HG03354 (cell line): ENCODE data around the gene PARVB.

Experiments
- ATAC-seq: cut with Tn5 transposase; IDR thresholded peaks from one replicate; pipeline ENCODE4 v1.9.1; 2021; ENCODE audit warnings: mild to moderate bottlenecking; ENCODE audit not compliant: unreplicated experiment, poor library complexity, severe bottlenecking

The PARVB gene

DNA sequence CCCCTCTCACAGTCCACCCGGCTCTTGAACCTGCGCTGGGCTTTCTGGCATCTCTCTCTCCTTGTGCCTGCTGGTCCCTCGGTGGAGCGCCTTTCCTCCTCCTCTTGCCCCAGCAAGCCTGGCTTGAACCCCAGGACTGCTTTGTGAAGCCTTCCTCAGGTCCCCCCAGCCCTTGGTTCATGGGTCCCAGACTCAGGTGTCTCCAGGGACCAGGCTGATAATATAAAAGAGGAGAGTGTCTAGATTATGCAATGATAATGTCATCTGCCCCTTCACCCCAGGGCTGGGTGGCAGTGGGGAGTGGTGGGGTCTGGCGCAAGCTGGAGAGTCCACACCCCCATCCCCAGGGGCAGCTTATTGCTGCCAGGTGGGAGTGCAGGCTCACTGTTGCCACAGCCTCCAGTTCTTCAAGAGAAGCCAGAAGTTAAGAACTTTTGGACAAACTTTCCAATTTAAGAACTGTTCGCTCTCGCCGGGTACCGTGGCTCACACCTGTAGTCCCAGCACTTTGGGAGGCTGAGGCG, 120.0 kb downstream of the PARVB start:
- ATAC-seq: no peak

DNA sequence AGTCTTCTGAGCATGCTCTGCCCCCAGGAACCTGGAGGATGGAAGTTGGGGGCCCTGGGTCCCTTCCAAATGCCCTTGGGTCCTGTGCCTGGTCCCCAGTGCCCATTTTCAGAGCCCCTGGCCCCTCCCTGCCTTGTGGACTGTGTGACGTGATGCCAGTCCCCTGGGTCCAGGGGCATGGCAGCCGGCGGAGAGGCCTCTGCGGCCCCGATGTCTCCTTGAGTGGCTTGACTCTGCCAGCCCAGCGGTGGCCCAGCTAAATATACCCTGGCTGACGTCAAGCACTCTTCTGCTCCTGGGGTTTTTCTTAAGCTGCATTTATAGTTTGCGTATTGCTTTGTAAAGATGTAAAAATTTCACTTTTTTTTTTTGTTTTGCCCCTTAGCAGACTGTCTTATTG, 121.4 kb downstream of the PARVB start:
- ATAC-seq: no peak

DNA sequence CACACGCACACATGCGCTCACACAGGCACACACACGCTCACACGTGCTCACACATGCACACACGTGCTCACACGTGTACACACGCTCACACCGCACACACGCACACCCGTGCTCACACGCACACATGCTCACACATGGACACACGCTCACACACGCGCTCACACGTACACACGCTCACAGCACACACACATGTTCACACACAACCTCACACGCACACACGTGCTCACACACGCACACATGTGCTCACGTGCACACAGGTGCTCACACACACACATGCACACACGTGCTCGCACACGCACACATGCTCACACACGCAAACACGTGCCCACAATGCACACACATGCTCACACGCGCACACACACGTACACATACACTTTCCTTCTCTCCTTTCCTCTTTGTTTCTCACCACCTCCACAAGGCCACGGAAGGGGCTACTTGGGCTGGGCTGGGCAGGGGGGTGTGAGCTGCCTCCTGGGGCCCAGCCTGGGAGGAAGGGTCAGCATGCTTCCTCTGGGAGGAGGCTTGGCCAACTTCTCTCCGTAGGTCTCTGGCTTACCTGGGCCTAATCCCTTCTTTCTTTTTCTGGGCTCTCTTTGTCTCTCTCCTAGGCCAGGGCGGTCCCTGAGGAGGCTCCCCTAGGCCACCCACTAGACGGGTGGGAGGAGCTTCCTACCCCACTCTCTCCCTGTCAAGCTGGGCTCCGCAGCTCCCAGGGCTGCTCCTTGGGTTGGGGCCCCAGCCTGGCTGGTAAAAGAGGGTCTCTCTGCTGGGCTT, 122.2 kb downstream of the PARVB start:
- ATAC-seq: no peak

DNA sequence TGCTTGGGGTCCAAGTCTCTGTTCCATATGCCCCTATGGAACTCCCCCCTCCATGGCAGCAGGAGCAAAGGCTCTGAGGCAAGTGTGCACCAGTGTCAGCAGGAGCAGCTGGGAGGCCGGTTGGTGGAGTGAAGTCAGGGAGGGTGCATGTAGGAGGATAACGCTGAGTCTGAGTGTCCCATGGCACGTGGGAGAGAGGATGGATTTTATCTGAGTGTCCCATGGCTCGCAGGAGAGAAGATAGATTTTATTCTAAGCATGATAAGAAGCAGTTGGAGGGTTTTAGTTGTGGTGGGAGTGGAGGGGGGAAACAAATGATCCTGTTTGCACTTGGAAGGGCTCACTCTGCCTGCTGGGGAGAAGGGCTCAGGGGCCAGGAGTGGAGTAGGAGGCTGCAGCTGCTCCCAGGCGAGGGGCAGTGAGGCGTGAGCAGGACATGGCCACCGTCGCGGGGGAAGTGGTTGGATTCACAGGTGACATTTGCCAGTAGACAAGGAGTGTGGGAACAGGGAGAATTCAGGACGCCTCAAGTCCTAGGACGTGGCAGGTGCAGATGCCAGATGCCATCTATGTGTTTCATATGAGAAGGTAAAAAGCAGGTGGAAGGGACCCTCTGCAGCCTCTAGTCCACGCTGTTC, 123.0 kb downstream of the PARVB start:
- ATAC-seq: no peak

DNA sequence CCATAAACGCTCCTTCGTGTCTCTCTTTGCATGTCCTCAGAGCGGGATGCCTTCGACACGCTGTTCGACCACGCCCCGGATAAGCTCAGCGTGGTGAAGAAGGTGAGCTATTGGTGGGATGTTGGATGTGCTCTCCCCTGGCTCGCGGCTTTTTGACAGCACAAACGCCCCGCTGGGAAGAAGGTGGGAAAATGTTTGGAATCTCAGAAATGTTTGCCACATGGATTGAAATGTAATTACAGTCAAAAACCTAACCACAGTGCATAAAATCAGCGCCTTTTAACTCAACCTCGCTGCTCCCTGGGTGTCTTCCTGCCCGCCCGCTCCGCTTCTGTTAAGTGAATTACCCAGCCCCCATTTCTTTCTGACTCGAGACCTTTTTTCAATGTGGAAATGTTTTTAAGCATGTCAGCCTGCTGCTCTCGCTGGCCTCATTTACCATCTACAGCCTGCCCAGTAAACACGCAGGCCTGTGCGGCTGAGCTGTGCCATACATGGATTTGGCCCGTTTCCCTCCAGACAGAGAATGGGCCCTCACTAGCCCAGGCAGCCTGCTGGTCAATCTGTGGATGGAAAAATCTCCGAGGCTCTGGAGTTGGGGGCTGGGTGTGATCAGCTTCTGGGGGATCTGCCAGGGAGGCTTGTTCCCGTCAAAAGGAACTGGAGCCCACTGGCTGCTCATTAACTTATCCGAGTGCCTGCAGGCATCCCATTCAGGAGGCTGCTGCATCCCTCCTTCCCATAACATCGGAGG, 123.9 kb downstream of the PARVB start:
- ATAC-seq: no peak

DNA sequence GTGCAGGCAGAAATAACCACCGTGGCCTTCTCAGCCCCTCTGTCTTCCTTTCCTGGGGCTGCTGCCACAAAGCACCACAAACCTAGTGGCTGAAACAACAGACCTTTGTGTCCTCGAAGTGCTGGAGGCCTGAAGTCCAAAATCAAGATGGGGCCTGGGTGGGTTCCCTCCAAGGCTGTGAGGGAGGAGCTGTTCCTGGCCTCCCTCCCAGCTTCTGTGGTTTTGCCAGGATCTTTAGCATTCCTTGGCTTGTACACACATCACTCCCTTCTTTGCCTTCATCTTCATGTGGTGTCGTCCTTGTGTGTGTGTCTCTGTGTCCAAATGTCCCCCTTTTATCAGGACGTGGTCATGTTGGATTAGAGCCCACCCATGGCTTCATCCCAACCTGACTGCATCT, 127.6 kb downstream of the PARVB start:
- ATAC-seq: no peak

DNA sequence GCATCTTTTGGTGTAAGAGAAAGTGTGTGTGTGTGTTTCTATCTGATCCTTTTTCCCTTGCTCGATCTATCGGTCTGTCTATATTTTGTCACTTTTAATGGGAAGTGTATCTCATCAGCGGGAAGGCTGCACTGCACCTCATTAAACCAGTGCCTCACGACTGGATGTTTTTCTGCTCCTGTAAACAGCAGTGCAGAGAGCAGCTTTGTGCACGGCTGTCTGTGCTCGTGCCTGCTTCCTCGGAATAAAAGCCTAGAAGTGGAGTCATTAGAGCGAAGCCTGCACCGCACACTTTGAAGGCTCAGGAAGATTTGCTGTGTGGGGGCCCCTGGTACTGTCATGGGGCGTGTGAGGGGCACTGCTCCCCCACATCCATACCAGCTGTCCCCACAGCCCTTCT, 129.6 kb downstream of the PARVB start:
- no peak for ATAC-seq

DNA sequence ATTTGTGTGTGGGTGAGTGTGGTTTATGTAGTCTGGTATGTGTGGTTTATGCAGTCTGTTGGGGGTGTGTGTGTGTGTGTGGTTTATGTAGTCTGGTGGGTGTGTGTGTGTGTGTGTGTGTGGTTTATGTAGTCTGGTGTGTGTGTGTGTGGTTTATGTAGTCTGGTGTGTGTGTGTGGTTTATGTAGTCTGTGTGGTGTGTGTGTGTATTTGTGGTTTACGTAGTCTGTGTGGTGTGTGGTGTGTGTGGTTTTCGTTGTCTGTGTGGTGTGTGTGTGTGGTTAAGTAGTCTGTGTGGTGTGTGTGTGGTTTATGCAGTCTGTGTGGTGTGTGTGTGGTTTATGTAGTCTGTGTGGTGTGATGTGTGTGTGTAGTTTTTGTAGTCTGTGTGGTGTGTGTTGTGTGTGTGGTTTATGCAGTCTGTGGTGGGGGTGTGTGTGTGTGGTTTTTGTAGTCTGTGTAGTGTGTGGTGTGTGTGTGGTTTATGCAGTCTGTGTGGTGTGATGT, 130.4 kb downstream of the PARVB start:
- ATAC-seq: no peak

DNA sequence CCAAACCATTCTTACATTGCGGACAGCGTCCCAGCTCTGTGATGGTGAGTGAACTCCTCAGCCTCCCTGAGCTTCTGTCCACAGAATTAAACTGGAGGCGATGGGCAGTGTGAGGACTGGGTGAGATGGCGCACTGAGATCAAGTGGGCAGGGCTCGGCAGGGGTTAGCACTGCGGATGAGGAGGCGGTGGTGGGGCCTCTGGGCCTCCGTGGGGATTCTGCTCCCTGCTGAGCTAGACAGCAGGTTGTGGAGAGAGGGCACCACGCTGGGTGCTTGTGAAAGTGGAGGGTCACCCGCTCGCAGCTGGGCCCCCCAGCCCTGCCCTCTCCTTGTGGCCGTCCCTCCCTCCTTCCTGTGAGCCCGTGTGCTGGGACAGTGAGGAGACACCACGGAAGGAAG, 131.0 kb downstream of the PARVB start:
- no peak for ATAC-seq

DNA sequence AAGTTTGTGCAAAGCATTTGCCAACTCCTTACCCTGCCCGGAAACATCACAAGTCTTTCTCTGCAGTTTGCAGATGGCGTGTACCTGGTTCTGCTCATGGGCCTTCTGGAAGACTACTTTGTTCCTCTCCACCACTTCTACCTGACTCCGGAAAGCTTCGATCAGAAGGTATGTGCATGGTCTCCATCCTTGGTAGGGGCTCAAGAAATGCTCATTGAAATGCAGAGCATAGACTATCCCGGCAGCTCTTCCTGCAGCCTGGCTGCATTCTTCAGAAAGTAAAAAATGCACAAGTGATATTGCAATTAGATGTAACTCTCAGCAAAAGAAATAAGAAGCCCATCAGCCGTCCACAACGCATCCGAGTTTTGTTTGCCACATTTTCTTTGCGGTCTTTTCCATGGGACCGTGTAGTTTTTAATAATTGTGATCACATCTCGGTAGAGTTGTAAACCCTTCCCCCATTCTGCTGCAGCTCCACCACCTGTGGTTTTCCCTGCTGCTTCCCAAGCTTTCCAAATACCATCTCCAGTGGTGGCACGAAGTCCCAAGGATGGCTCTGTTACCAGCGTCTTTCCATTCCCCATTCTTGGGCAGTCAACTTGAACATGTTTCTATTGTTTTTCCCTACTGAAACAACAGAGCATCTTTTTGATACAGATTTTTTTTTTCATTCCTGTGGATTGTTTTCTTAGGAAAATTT, 134.0 kb downstream of the PARVB start:
- ATAC-seq: no peak

DNA sequence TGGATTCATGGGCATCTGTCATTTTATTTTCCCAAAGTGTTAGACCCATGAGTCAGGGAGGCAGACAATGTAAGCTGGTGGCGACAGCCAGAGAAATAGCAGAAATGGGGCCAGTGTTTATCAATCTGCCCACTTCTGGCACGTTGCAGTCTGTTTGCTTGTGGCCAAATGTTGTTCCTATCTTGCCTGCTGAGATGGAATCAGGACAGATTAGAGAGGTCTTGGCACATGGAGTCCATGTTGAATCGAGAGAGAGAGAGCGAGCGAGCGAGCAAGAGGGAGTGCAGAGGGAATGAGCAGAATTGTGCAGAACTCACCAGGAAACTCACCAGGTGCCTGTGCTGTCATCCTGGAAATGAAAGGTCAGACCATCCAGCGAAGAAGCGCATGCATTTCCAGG, 134.7 kb downstream of the PARVB start:
- no peak for ATAC-seq

DNA sequence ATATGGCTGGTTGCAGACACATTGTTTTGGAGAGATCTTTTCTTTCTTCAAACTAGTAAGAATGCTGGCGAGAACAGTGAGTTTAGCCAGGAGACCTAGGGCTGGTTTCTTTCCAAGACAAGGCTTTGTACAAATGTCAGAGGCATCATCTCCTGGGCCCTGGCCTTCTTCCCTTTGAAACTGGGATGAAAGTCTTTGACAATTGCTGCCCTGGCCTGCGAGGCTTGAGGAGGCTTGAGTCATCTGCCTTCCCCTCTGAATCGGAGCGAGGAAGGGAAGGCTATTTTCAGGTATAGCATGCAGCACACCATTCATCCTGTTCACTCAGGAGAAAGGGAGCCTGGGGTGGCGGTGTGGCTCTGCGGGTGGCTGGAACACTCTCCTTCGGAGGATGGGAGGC, 135.1 kb downstream of the PARVB start:
- no peak for ATAC-seq

DNA sequence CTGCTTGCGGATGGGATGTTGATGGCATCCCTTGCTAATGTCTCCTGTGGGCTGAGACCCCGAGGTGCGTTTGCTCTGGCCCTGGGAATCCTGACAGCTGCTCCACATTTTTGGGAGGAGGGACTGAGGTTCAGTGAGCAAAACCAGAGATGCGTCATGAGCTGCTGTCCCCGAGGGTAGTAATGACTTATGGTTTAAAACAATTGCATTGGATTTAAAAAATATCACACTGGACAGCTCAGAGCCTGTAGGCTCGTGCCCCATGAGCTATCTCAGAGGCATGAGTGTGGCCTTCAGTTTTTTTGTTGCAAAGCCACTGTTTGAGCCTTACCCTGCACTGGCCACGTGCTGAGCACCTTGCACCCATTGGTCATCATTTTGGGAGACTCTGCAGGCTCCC, 135.7 kb downstream of the PARVB start:
- ATAC-seq: no peak

DNA sequence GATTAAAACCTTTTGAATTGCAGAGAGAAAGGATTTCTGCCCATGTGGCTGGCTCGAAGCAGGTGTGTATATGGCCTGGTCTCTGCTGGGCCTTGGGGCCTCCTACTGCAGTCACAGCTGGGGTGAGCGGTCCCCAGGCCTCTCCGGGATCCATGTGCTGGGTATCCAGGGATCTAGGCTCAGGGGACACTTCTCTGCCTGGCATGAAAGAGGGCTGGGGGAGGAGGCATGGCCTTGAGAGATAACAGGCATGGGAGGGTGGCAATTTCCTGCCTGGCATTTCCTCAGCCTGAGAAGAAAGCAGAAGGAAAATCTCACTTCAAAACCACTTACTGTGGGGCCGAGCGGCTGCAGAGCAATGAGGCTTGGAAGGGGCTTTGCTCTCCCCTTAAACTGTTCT, 136.3 kb downstream of the PARVB start:
- no peak for ATAC-seq

DNA sequence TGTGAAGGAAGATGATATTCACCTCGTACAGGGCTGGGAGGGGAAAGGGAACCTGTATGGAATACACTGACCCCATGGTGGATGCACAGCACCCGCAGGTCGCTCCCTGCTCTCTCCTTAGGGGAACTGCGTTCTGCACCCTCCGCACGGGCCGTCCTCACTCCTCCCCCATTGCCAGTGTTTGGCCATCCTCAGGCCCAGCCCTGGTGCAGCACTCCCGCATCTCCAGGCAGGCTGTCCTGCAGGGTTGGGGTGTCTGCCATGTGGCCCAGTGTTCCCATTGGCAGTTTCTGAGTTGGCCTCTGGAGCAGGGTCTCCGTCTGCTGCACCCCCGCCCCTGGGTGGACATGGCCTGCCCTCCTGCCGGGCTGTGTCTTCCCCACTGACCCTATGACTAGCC, 137.6 kb downstream of the PARVB start:
- no peak for ATAC-seq

DNA sequence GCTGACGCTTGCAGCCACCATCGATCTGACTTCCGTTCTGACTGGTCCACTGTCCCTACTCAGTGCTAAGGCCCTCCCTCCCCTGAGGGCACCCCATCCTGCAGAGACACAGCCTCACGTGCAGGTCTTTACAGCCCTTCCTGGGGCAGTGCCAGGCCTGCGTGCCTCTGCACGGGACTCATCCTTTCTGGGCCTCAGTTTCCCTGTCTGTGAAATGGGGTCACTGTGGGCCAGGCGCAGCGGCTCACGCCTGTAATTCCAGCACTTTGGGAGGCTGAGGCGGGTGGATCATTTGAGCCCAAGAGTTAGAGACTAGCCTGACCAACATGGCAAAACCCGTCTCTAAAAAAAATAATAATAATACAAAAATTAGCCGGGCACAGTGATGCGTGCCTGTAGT, 138.9 kb downstream of the PARVB start:
- no peak for ATAC-seq

DNA sequence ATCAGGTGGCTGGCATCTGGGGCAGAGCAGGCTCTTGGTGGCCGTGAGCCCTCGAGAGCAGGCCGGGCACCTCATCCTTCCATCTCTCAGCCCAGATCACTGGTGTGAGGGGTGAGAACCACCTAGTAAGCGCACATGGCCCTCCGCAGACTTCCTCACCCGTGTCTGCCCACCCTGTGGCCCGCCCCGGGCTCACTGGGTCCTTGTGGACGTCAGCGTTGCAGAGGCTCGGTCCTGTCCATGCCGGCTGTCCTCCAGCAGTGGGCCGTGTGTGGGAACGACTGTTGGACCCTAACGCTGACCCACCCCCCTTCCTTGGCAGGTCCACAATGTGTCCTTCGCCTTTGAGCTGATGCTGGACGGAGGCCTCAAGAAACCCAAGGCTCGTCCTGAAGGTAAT, 139.4 kb downstream of the PARVB start:
- ATAC-seq: no peak

DNA sequence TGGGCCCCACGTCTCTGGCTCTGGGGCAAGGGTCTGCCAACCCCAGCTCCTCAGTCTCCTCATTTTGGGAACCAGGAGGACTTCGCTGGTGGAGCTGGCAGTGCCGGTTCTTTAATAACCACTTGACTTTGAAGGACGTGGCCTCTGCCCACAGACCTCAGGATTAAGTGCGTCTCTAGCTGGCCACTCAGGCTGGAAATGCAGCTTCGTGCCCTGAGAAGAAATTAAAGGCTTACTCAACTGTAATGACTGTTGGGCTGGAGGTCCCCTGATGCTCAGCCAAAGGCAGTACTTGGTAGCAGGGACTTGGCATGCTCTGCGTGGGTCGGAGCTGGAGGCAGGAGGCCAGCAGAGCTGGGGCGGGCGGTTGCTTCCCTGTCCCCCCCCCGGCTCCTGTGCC, 139.9 kb downstream of the PARVB start:
- ATAC-seq: no peak

DNA sequence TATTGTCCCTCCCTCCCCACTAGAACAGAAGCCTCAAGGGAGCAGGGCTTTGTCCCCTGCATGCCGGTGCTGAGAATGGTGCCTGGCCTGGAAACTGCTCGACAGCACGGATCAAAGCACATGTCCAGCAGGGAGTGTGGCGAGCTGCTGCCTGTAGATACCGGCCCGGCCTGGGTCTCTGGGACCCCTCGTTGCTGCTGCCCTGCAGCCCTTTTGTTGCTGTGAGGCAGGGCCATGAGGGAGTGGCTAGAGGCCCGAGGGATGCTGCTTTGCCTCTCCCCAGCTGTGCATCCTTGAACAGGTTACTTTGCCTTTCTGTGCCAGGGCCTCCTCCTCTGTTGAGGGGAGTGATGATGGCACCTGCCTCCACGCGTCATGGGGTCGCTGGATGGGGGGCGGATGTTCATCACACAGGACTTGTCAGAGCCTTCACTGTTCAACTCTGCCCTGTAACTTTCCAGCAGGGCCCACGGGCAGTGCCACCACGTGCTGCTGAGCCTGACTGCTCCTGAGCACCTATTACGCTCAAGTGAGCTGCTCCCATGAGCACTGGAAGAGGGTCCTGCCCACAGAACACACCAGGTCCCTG, 141.3 kb downstream of the PARVB start:
- ATAC-seq: no peak
